HG02852 (cell line): ENCODE data around the gene VGLL1.

Source experiments
- ATAC-seq: cut with Tn5 transposase; IDR thresholded peaks from one replicate; pipeline ENCODE4 v1.9.1; 2021; ENCODE audit warnings: mild to moderate bottlenecking, moderate library complexity; ENCODE audit not compliant: unreplicated experiment

The VGLL1 gene

DNA sequence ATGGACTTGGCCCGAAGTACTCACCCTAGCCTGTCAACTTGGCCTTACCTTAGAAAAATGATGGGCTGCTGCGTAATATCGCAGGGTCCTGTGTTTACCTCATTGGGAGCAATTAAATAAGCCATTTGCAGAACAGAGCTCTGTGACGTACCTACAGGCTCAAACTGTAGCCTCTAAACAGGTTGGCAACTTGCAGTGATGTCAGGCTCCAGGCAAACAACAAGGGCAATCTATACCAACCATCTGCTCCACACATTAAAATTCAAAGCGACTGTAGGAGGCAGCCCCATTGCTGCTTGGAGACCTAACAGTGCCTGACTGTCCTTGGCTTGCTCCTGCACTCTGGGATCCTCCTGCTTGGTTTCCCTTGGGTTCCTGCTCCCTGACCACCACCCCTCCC lies 17.2 kb downstream of the VGLL1 start:
- ATAC-seq: no peak

DNA sequence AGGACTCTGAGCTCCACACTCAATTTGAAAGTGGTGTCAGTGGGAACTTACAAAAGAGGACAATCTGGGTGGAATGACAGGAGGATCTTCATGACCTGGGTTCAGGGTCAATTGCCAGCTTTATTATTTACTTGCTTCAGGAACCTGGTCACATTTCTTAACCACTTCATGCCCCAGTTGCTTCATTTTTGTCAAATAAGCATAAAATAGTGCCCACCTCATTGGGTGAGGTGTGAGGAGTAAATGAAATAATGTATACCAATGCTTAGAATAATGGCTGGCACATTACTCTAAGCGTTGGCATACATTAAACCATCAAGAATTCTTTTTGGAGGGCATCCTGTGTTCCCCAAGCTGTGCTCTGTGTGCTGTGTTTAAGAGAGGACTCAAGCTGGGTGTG lies 19.4 kb downstream of the VGLL1 start:
- no peak for ATAC-seq

DNA sequence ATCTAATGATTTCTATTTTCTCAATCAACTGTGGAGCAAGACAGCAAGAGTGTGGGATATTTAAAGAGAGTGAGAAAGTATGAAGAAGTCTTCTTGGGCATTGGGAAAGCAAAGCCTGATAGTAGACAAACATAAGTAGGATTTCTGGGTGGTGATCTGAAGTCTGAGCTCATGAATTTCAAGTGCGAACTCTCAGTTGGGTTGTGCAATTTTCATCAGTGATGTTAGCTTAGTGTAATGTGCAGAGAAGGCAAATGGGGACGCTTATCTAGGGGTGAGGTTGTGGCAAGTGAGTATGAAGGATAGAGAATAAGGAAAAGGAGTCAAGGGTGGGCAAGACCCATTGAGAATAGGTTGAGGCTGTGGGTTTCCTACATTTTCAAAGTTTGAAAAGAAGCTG lies 23.7 kb downstream of the VGLL1 start:
- ATAC-seq: no peak

DNA sequence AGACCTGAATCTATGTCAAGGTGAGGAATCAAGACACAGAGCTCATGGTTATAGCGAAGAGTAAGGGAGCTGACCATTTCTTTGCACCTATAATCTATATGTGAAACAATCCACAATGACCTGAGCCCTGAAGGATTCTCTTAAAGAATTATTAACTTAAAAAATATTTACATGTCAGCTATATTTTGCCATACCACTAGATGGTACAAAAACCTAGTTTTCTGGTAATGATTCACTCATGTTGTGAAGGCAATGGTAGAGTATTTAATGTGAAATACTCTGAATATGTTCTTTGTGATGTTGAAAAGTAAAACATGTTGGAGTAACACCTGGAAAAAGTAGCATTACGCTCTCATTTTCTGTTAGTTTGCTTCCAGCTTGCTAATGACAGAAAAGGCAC lies 40.0 kb downstream of the VGLL1 start:
- no peak for ATAC-seq

DNA sequence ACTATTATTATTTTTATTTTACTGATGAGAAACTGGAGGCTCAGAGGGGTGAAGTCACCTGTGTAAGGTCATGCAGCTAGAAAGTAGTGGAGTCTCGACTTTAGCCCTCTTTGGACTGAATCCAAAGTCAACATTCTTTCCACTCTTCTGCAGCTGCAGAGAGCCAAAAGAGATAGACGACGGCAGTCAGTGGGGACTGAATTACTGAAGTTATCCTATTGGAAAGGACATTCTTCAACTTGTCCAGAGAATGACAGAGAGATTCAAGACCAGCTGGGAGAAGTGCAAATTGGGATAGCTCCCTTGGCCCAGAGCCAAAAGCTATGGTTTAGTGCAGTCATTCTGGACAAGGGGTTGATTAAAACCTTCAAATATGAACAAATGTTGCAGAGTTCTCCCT lies 42.5 kb downstream of the VGLL1 start:
- ATAC-seq: no peak

DNA sequence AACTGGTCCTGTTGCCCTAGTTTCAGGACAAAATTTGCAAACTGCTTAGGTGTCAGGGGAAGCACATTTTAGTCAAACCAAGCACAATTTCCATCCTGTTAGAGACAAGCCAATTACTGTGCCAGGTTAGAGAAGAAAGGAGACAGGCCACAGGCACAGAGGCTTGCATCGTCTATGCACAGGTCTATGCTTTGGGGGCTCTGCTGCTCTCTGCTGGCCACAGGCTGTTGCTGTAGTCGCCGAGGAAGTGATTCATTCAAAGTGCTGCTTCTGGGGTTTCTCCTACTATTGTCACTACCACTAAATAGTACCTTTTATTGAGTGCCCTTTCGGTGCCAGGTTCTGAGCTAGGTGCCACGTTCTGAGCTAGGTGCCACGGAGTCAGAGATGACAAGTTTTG lies 45.5 kb downstream of the VGLL1 start:
- peak; percentile 93 for ATAC-seq

DNA sequence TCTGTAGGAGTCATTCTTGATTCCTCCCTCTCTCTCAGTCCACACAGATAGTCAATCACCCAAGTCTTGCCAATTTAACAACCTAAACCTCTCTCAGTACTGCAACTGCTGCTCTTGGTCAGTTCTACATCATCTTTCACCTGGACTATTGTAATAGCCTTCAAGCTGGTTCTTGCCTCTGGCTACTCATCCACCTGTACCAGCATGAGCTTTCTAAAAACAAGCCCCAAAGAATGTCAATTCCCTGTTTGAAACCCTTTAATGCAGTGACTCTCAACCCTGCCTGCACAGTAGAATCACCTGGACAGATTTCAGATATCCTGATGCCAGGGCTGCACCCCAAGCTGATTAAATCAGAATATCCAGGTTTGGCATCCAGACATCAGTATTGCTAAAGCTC lies 48.3 kb downstream of the VGLL1 start:
- ATAC-seq: no peak

DNA sequence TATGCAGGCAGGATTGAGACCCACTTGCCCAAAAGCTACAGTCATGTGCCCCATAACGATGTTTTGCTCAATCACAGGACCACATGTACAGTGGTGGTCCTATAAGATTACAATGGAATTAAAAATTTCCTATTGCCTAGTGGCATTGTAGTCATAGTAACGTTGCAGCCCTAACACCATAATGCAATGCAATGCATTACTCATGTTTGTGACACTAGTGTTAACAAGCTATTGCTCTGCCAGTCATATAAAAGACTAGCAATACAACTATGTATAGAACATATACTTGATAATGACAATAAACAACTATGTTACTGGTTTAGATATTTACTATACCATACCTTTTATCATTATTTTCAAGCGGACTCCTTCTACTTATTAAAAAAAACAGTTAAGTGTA lies 50.6 kb downstream of the VGLL1 start:
- ATAC-seq: no peak

DNA sequence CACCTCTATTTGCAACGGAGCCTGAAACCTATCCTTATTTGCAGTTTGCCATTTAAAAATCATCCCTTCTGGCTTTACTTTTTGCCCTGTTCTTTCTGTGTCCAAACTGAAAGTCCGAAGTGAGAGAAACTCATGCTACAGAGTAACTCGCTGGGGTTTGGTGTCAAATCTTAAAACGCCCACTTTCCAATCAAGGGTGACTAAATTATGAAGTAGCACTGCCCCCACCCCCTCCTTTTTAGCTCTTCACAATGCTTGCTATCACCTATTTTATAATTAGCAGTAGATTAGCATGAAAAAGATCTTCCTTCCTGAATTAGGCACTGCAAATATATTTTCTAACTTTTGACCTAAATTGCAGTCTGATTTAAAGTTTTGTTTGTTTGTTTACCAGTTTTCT lies 52.5 kb downstream of the VGLL1 start:
- ATAC-seq: peak; percentile 51

DNA sequence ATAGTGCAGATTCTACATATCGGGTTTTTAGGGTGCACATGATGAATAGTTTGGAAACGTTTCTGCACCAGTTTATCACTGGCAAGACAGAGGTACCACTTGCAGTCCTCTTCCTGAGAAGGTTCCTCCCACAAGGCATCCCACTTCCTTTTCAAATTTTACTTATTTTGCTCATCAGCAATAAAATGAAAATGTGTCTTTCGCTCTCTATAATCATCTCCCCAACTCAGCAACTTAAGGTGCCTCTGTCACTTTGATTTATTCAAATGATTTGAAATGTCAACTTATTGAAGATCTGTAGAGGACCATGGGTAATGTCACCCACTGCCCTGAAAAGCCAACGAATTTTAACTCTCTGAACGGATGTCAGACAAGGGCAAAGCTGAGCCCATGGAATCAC lies 53.2 kb downstream of the VGLL1 start:
- no peak for ATAC-seq

DNA sequence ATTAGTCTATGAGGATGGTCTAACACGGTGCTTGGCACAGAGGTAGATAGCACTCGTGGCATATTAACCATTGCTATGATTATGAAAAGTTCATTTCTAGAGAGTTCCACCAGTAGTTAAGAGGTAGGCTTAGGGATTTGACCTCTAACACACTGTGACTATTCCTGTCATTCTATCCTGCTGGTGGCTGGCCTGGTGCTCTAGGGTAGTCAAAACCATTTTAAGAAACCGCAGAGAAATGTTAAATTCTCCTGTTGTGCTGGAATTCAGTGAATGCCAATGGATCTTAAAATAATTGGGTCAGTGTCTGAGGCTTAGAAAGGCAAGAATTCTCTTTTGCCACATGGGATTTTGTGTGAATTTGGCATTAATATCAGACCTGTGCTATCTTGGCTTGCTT lies 53.9 kb downstream of the VGLL1 start:
- no peak for ATAC-seq

DNA sequence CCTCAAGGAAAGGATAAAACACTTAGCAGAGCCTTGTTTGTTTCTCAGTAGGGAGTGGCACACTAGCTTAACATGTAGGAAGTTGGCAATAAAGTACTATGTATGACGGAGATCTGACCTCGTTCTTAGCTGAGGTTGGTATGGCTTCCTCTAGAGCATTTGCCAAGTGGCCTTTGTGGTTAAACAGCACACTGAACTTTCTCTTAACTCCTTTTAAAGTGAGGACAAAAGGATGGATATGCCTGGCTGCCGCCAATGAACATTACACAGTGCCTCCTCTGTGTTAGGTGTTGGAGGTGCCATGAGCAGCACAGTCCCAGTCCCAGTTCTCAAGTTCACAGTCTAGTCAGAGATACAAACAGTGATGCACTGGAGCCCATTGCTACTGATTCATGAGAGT lies 54.4 kb downstream of the VGLL1 start:
- no peak for ATAC-seq

DNA sequence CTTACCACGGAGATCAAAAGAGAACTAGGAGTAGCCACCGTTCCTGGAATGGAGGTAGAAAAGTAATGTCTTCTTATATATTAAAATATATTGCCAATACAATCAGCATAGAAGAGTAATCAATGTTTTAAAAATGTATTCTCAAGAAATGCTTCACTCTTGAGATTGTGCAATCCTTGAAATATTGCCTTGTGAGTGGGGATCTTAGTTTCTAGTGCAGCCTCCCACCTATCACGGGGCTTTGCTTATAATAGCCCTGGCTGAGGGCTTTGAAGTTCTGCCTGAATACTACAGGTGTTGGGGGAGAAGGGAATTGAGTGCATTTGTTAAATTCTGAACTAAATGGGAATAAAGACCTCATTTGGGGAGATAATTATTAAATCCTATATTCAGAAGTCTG lies 55.5 kb downstream of the VGLL1 start:
- ATAC-seq: no peak

DNA sequence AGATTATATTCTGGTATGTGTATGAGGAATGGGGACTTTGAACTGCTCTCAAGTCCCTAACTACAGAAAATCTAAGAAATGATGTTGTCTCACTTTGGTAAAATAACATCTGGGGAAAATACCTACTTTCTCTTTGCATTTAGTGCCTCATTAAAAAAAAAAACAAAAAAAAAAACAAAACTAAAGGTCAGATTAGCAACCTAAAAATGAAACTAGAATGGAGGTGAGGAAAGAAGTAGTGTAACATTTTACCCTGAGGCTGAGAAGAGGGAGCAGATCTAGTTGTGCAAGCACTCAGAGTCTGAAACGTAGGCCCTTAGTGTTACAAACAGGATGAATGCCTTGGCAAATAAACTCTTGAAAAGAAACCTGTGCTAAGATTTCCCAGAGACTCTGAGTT lies 56.0 kb downstream of the VGLL1 start:
- ATAC-seq: no peak

DNA sequence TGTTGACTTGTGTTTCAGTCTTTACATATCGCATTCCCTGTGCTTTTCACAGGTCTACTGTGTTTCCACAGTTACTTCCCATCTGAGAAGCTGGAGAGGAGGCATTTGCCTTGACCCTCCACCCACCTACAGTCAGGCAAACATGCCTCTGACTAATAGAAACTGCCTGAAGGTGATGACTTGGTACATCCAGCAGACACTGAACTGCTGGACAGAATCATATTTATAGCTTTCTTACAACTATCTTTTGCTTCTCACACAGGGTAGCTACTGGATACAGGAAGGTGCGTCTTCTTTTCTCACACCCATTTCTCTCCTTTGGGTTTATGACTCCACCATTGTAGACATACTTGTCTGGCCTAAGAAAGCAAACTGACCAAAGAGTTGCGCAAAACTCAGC lies 58.0 kb downstream of the VGLL1 start:
- no peak for ATAC-seq

DNA sequence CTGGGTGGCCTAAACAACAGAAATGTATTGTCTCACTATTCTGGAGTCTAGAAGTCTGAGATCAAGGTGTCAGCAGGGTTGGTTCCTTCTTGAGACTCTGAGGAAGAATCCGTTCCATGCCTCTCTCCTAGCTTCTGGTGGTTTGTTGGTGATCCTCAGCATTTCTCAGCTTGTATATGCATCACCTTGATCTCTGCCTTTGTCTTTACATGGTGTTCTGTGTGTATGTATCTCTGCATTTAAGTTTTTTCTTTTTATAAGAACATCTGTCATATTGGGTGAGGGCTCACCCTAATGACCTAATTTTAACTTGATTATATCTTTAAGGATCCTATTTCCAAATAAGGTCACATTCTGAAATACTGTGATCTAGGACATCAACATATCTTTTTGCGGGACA lies 65.3 kb downstream of the VGLL1 start:
- no peak for ATAC-seq

DNA sequence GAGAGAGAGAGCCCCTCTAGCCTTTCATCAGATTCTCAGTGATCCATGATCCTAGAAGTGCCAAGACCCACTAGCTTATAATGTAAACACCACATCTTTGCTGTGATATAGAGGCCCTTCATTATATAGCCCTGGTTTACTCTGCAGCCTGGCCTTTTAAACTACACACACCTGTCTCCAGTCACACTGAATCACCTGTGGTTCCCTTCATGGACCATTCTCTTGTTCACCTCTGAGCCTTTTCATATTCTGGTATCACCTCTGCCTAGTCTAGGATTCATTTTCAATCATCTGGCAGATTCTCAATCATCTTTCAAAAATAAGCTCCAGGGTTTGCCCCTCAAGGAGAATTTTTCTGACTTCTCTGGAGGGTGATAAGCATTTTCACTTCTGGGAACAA lies 65.9 kb downstream of the VGLL1 start:
- no peak for ATAC-seq

DNA sequence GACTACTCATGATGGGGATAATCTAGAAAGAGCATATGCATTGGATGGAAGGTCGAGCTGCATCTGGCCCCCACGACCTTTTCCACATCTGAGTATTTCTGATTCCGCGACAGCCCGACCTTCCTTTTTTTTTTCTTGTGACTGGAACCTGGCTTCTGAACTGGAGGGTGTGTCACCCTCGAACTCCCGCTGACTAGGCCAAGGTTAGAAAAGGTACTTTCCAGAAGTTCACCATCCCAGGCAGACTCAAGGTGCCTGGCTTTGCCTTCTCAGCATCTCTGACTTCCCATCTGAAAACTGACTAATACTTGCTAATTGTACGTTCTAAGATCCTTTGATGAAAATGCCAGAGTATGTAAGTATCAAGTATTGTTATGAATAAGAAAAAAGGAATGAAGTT lies 66.6 kb downstream of the VGLL1 start:
- no peak for ATAC-seq

DNA sequence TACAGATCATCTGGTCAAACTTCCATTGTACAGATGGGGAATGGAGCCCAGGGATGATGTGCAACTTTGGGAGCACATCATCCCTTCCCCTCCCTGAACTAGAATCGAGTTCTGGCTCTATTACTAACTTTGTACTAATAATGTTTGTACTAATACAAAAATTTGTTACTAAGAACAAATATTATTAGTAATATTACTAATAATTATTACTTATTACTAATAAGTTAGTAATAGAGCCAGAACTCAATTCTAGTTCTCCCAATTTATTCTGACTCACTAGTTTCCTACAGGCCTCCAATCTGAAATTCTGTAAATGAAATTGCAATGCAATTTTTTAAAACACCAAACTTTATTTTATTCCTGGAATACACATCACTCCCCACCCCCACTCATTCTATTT lies 68.0 kb downstream of the VGLL1 start:
- no peak for ATAC-seq
